GM23248 (cell line): ENCODE data around the gene HOXC11.
A peak's percentile ranks its signal among the peaks of the same experiment; 100 is the strongest.

ENCODE experiments used
- EZH2 ChIP-seq: fragments of 200-600 bp; sonication (generic); IDR thresholded peaks from 2 replicates; pipeline ENCODE4 v1.6.1; 2018; ENCODE audit warnings: antibody characterized with exemption, mild to moderate bottlenecking; ENCODE audit not compliant: insufficient read depth, poor library complexity, severe bottlenecking
- EZH2phosphoT487 ChIP-seq: fragments of 200-600 bp; sonication (generic); IDR thresholded peaks from 2 replicates; pipeline ENCODE4 v1.6.1; 2018; ENCODE audit warnings: antibody characterized with exemption, moderate library complexity, mild to moderate bottlenecking, low read depth; ENCODE audit not compliant: insufficient read depth

DNA sequence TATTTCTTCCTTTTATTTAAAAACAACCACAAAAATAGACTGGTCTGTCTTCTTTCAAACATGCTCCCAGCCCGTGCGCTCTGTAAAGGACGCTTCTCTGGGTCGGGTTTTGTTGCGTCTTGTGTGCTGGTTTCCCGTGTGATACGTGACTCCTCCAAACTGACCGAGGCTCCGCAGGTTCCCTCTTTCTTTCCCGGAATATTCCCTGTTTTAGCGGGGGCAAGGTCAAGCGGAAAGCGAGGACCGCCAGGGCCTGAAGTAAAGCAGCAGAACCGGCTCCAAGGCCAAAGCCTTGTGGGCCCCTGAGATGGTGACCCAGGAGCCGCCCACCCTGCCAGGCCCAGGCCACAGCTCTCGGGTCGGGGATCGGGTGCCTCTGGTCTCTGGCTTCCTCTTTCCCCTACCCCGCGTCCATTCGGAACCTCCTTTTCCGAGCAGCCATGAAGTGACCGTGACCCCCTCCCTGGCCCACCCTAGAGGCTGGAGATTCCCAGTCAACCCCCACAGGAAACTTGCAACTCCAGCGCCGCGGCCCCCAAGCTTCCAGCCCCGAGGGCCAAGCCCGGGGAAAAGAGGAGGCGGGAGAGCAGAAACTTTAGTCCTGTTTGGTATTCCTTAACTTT is 11.1 kb downstream of the HOXC11 start:
- TF ChIP-seq EZH2phosphoT487 (no peak; the same call in none of the 2 replicates), EZH2 (peak; percentile 97)
